NCI-H526 (cell line): ENCODE measurements around the gene ARHGAP4.

Source experiments
- DNase-seq, 2 experiments: peaks; one replicate each; lab custom pipeline; 2025; lab: John Stamatoyannopoulos, UW

The ARHGAP4 gene

DNA sequence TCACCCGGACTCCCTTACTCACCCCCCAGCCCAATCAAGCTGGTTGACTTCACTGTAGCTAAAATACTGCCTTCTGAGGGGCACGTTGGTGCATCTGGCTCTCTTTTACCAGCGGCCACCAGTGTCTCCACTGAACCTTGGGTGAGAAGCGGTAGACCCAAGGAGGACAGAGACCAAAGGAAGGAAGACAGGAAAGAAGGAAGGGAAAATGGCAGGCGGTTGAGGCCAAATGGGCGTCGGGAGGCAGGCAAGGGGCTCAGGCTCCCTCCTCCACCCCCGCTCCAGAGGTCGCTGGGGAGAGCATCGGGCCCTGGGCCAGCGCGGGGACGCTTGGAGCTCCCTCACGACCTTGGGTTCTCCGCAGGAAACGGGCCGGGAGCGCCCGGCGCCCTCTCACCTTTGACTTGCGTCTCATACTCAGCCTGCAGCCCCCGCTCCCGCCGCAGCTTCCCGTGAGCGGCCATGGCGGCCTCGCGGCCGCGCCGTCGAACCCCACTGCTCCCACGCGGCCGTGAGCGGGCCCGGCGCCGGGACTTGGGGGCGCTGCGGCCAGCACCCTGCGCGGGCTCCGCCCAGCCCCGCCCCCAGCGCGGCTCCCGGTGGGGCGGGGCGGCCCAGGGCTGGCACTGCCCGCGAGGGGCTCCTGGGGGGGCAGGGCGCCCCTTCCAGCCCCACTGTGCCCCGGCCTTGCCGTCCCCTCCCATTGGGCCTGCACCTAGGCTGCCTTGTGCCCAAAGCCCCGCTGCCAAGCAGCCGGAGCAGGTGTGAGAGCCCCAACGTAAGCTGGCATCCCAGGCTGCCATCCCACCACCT, at the start of gene ARHGAP4:
Gene ARHGAP4, minus strand, starts transcription at position 526 of the 813 bp plus-strand sequence. Its CDS starts 62 bp downstream, at position 464.
- peak in 1 of 2 experiments; percentile 48 for DNase-seq

- no peak for DNase-seq
Measured at GRCh38 chrX:153974726-153975286, 48.7 kb upstream of the ARHGAP4 start.

- DNase-seq: peak in 1 of 2 experiments; percentile 22
Measured at GRCh38 chrX:153974003-153974725, 48.1 kb upstream of the ARHGAP4 start.

GRCh38 chrX:153973127-153974002, 47.3 kb upstream of the ARHGAP4 start:
- peak in 1 of 2 experiments; percentile 38 for DNase-seq

GRCh38 chrX:153972368-153973126, 46.5 kb upstream of the ARHGAP4 start, which contains the start of gene TMEM187:
Gene TMEM187, plus strand, starts transcription at chrX:153972754. Its CDS starts 9,309 bp downstream, at chrX:153982063.
- DNase-seq: peak; percentile 78 to 95

GRCh38 chrX:153971450-153972367, 45.6 kb upstream of the ARHGAP4 start, which contains the start of gene HCFC1:
Gene HCFC1, minus strand, starts transcription at chrX:153971818. Its CDS starts 978 bp downstream, at chrX:153970840.
- DNase-seq: peak; percentile 84 to 96

DNA sequence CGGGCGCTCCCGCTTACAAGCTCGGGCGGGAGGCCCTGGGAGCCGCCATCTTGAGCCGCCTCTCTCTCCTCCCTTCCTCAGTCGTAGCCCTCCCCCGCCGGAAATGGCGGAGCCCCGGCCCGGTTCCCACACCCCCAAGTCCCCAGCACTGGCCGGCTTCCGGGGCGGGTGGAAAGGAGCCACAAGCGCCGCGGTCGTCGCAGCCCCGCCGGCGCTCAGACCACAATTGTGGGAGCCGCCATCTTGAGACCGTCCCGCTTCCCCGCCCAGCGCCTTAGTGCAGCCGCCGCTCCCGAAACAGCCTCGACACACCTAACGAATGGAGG, 45.0 kb upstream of the ARHGAP4 start:
- DNase-seq: peak; percentile 53 to 85

GRCh38 chrX:153970357-153971123, 44.5 kb upstream of the ARHGAP4 start:
- peak; percentile 49 to 58 for DNase-seq

DNA sequence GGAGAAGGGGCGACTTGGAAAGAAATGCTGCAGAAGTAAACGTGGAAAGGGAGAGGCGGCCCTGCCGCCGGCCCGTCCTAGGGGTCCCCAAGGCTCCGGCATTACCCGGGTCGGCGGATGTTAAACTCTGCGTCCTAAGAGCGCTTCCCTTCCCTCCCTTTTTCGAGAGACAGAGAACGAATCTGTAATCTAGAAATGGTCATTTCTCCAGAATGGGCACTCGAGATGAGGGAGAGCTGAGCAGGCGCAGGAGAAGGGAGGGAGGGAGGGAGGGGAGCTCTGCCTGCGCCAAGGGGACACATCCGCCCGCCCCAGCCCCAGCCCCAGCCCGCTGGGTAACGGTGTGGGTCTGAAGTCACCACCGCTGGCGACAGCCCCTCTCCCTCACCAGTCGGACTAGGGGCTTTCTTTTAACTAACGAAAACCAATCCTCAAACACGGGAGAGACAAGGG, 43.9 kb upstream of the ARHGAP4 start:
- DNase-seq: no peak

GRCh38 chrX:153969125-153969903, 43.2 kb upstream of the ARHGAP4 start:
- peak in 1 of 2 experiments; percentile 38 for DNase-seq

DNA sequence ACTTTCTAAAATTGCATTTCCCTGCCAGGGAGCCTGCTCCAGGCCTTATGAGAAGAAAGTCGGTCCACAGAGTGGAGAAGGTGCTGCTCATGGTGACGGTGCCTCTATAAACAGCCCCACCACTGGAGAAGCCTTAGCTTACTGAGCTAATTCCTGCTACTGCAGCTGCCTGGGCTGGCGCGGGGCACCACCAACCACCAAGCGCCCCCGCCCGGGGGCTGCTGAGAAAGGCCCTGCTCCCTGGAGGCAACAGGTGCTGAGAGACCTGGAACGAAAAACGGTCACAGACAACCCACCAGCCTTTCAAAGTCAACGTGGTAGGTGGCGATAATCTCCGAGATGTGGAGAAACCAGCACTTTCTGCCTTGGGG, 42.7 kb upstream of the ARHGAP4 start:
- DNase-seq: peak; percentile 18 to 74

GRCh38 chrX:153968255-153968654, 42.2 kb upstream of the ARHGAP4 start:
- no peak for DNase-seq

DNA sequence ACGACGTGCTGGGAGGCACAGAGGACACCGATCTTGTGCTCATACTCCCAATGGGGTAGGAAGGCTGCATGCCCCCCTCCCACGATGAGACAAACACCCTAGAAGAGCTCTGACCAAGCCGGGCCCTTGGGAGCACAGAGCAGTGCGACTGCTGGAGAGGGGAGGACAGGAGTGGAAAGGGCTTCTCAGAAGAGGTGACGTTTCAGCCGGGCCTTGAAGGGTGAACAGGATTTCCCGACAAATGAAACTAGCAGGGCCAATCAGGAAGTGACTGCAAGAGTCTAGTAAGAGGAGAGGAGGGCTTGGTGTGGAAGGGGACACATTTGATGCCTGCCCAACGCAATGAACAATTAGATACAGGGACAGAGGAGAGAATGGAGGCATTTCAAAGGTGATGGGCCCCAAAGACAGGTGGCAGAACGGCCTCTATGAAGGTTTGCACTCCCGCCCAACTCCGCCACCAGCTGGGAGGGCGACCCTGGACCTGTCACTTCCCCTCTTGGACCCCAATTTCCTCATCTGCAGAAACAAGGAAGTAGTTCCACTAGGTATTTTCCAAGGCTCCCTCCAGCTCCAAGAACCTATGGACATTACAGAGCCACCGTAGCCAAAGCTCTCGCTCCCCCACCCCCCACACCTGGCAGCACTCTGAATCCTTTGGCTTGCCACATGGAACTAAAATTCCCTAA, 41.6 kb upstream of the ARHGAP4 start:
- DNase-seq: no peak

DNA sequence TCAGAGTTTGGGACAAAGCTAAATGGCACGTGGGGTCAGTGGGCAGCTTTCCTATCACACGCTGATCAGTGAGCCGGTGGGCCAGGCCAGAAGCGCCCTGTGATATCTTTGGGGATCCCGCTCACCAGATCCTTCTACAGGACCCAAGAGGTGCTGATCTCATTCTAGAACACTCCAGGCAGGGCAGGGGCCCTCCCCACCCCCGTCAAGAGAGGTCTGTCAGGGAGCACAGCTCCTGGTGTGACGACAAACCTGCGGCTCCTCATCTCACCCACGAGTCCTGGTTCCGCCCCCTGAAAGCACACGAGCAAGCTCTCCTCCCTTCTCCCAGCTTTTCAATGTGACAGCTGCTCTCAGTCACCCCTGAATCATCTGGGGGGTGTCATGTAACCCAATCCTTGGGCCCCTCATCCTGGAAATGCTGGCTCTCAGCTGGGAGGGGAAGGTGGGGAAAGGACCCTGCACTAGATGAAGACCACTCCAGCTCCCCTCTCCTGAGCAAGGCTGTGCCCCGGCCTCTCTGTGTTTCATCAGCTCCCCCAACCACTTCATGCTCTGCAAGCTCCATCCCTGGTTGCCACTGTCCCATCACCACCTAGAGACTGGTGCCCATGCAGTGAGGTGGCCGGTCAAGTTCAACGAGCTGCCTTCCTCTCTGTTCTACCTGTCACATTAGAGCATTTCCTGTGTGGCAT, 40.9 kb upstream of the ARHGAP4 start:
- DNase-seq: no peak

- no peak for DNase-seq
Measured at GRCh38 chrX:153966283-153966688, 40.2 kb upstream of the ARHGAP4 start.

- DNase-seq: no peak
Measured at GRCh38 chrX:153965406-153965805, 39.3 kb upstream of the ARHGAP4 start.

- DNase-seq: no peak
Measured at GRCh38 chrX:153964105-153964504, 38.0 kb upstream of the ARHGAP4 start.
